ENCODE data around the gene PTDSS2. TPM values are rescaled to one million over a fixed set of nuclear protein-coding genes. Genes with fewer than 3 reads are reported as not detected.

PTDSS2 gene
- total and polyA plus RNA-seq, 10 of the 15 experiments (the other 5 are each of a cell fraction or from before 2014, with no cell fraction given): 0.39 to 21.1 (median 10.8) TPM

GRCh38 chr11:486189-486588 lies 36.1 kb downstream of the PTDSS2 start:
- CTCF ChIA-PET: no interaction called here
- no peak for ATAC-seq
- WGBS (ENCODE audit: insufficient coverage, insufficient replicate concordance, low lambda C conversion rate, missing lambda C conversion rate): 94% methylated on average over 17 of the region's 23 CpGs
- H3K4me3 ChIP-seq: no peak overlapping the region
- no peaks in the 10 kb centered on the region; the same call in 2 of the 3 replicates for H3K9me3 ChIP-seq (replicated peaks; ENCODE audit: control insufficient read depth, insufficient read depth, low read length)
- RAD21 ChIA-PET (ENCODE audit: unreplicated experiment): no interaction called here
- H3K27ac ChIP-seq (ENCODE audit: control insufficient read depth, insufficient read depth): no peak overlapping the region
- DNase-seq (ENCODE audit: low read depth, low spot score): no peak
- H3K27me3 ChIP-seq (replicated peaks in 1 of 2; ENCODE audit: control insufficient read depth in 2 of 2, insufficient read depth in 2 of 2, low read length in 1 of 2): no peaks in the 10 kb centered on the region
- SMC1A ChIA-PET (ENCODE audit: uncharacterized antibody, unreplicated experiment): no interaction called here
- no peak overlapping the region for H3K4me2 ChIP-seq (ENCODE audit: control insufficient read depth, insufficient read depth)
- H3K9ac ChIP-seq (ENCODE audit: control insufficient read depth, insufficient read depth, low read length): no peak overlapping the region
- H4K20me1 ChIP-seq (ENCODE audit: control insufficient read depth, insufficient read depth): no peaks in the 10 kb centered on the region
- peaks cover 0 to 1% of the 10 kb centered on the region in 2 experiments; a peak in 2 of 4 replicates for H3K36me3 ChIP-seq (ENCODE audit: control insufficient read depth in 2 of 2, insufficient read depth in 2 of 2, low read length in 1 of 2)
- in situ Hi-C loops (cut with MboI): no loop called here
- POLR2A ChIA-PET: no interaction called here
- H2AFZ ChIP-seq (ENCODE audit: control insufficient read depth, low read depth, low read length): no peak overlapping the region
- H3K79me2 ChIP-seq (ENCODE audit: control insufficient read depth, insufficient read depth, low read length): no peaks in the 10 kb centered on the region
- no TSS peak for BruUV-seq (replicated peaks)
- H3K4me1 ChIP-seq (ENCODE audit: control insufficient read depth, insufficient read depth, low read length): no peaks in the 10 kb centered on the region
- TF ChIP-seq ZNF274 (IDR thresholded peaks at IDR 0.05; ENCODE audit: insufficient read depth, insufficient read length) (no peak), ZBED1 (IDR thresholded peaks at IDR 0.05; ENCODE audit: borderline replicate concordance) (no peak), ZBTB4 (CRISPR knock-in tag; IDR thresholded peaks at IDR 0.05) (no peak), E2F8 (IDR thresholded peaks at IDR 0.05; ENCODE audit: low read depth, partially characterized antibody) (no peak), IRF4 (IDR thresholded peaks at IDR 0.05; ENCODE audit: low read depth, low read length) (no peak), BACH1 (IDR thresholded peaks at IDR 0.05; ENCODE audit: borderline replicate concordance) (no peak), SMARCA5 (IDR thresholded peaks at IDR 0.05) (no peak), SUZ12 (IDR thresholded peaks at IDR 0.05; ENCODE audit: unreplicated experiment) (no peak), LARP7 (IDR thresholded peaks at IDR 0.05) (no peak), CHD1 (IDR thresholded peaks at IDR 0.05; ENCODE audit: low read depth, low read length) (no peak), ETV6 (conservative IDR thresholded peaks at IDR 0.05 in 1 of 2, IDR thresholded peaks at IDR 0.05 in 1 of 2; ENCODE audit: borderline replicate concordance in 1 of 2, low read depth in 1 of 2) (no peak), CEBPZ (IDR thresholded peaks at IDR 0.05; ENCODE audit: low read depth, low read length) (no peak), ZSCAN29 (IDR thresholded peaks at IDR 0.05) (no peak)
- intact Hi-C loops (cut with micrococcal nuclease; ENCODE audit: unreplicated experiment): no loop called here
- no peak for FAIRE-seq

Measured in GM12878 (cell line).